PC-9 (cell line): ENCODE measurements around the gene ERCC5. TPM values are rescaled to one million over a fixed set of nuclear protein-coding genes. Genes with fewer than 3 reads are reported as not detected.

Source experiments
- BruUV-seq: library from RNA; stranded (reverse); fragments of 400-500 nt; replicated peaks from 2 replicates; lab custom pipeline; 2021; lab: Mats Ljungman, UMichigan
- CTCF ChIA-PET: fragments of 300-600 bp; sonication (Branson Sonifier 250); formaldehyde crosslinking; loops from one replicate; lab custom pipeline; 2022; ENCODE audit warnings: antibody characterized with exemption; lab: Charles Lee
- POLR2A ChIA-PET: fragments of 300-600 bp; sonication (Branson Sonifier 250); formaldehyde crosslinking; loops from one replicate; lab custom pipeline; 2022; ENCODE audit warnings: antibody characterized with exemption; ENCODE audit not compliant: unreplicated experiment; lab: Charles Lee
- DNase-seq, 2 experiments: peaks; one replicate each; pipeline versions ENCODE4 v3.0.0 to v3.0.0-alpha.2; 2015 to 2022; ENCODE audit warnings: mixed read lengths in 1 of 2
- H2AFZ ChIP-seq: fragments of 200-600 bp; sonication (generic); 2 replicates; pipeline ENCODE4 v1.8.1; 2017; ENCODE audit warnings: antibody characterized with exemption
- H3F3A ChIP-seq: fragments of 200-600 bp; sonication (generic); 2 replicates; pipeline ENCODE4 v1.8.1; 2017; ENCODE audit warnings: antibody characterized with exemption, mild to moderate bottlenecking, low read depth; ENCODE audit not compliant: insufficient read depth
- H3K27ac ChIP-seq: fragments of 200-600 bp; sonication (generic); 2 replicates; pipeline ENCODE4 v1.6.1; 2016; ENCODE audit warnings: mixed run types
- H3K27me3 ChIP-seq: fragments of 200-600 bp; sonication (generic); 2 replicates; pipeline ENCODE4 v1.6.1; 2016; ENCODE audit warnings: low read depth, mixed run types; ENCODE audit not compliant: insufficient read depth
- H3K36me3 ChIP-seq: fragments of 200-600 bp; sonication (generic); 2 replicates; pipeline ENCODE4 v1.6.1; 2016; ENCODE audit warnings: low read depth, mixed run types
- H3K4me1 ChIP-seq: fragments of 200-600 bp; sonication (generic); replicated peaks from 2 replicates; pipeline ENCODE4 v1.6.1; 2016; ENCODE audit warnings: mixed run types; ENCODE audit not compliant: insufficient read depth
- H3K4me2 ChIP-seq: fragments of 200-600 bp; sonication (generic); 2 replicates; pipeline ENCODE4 v1.6.1; 2017; ENCODE audit warnings: mixed run types
- H3K4me3 ChIP-seq: fragments of 200-600 bp; sonication (generic); 2 replicates; pipeline ENCODE4 v1.6.1; 2016; ENCODE audit warnings: mixed run types
- H3K79me2 ChIP-seq: fragments of 200-600 bp; sonication (generic); 2 replicates; pipeline ENCODE4 v1.6.1; 2017; ENCODE audit warnings: low read depth, mixed run types
- H3K9me2 ChIP-seq: fragments of 200-600 bp; sonication (generic); 2 replicates; pipeline ENCODE4 v1.8.1; 2017; ENCODE audit warnings: mild to moderate bottlenecking; ENCODE audit not compliant: insufficient read depth
- H3K9me3 ChIP-seq: fragments of 200-600 bp; sonication (generic); 2 replicates; pipeline ENCODE4 v1.8.1; 2016; ENCODE audit warnings: low read depth; ENCODE audit not compliant: insufficient read depth
- H4K20me1 ChIP-seq: fragments of 200-600 bp; sonication (generic); 2 replicates; pipeline ENCODE4 v1.8.1; 2017; ENCODE audit not compliant: insufficient read depth
- EZH2 ChIP-seq: fragments of 200-600 bp; sonication (generic); IDR thresholded peaks from 2 replicates; pipeline ENCODE4 v1.8.0; 2017; ENCODE audit warnings: antibody characterized with exemption, low read depth
- intact Hi-C: fragments of 100-400 bp; cut with micrococcal nuclease; formaldehyde crosslinking; loops from one replicate; pipeline ENCODE4 v1.10.0; 2022; ENCODE audit not compliant: unreplicated experiment
- total RNA-seq: library from RNA; stranded (reverse); gene quantifications from 2 replicates; pipeline ENCODE4 v1.2.3, GENCODE V29; 2021
- TF ChIP-seq, protein P1 (sequence below): fragments of 200-600 bp; sonication (generic); conservative IDR thresholded peaks from 2 replicates; pipeline ENCODE4 v1.6.1; 2017; ENCODE audit warnings: mixed run types, antibody characterized with exemption, mild to moderate bottlenecking, moderate library complexity

The ERCC5 gene
- total RNA-seq, 1 experiment from 2014 or later, result 33.9 TPM

DNA sequence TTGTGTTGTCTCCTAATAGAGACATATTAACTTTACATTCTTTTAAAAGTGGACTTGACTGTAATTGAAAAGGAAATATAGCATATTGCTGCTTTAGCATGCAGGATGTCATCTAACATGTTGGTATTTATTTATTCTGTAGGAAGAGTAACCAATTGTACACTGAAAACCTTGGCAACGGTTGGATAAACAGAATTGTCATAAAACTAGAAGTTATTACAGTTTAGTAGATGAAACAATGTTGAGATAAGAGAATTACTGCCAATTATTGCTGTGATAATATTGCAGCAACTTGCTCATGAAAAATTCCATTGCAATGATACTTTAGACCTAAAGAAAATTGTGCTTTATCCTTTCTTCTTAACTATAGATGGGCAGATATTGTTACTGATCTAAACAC lies 7.6 kb upstream of the ERCC5 start:
- Histone ChIP-seq H3K9me3 (no peaks in the 10 kb centered on the region), H3K4me2 (no peak overlapping the region), H3K36me3 (no peaks in the 10 kb centered on the region), H3K79me2 (no peaks in the 10 kb centered on the region), H3K27ac (no peak overlapping the region), H3K9me2 (no peaks in the 10 kb centered on the region), H3K4me1 (no peaks in the 10 kb centered on the region), H3F3A (no peaks in the 10 kb centered on the region), H3K27me3 (no peaks in the 10 kb centered on the region), H3K4me3 (no peak overlapping the region), H4K20me1 (no peaks in the 10 kb centered on the region), H2AFZ (no peak overlapping the region)
- TF ChIP-seq EZH2, result no peak
- TF ChIP-seq, protein P1, sequence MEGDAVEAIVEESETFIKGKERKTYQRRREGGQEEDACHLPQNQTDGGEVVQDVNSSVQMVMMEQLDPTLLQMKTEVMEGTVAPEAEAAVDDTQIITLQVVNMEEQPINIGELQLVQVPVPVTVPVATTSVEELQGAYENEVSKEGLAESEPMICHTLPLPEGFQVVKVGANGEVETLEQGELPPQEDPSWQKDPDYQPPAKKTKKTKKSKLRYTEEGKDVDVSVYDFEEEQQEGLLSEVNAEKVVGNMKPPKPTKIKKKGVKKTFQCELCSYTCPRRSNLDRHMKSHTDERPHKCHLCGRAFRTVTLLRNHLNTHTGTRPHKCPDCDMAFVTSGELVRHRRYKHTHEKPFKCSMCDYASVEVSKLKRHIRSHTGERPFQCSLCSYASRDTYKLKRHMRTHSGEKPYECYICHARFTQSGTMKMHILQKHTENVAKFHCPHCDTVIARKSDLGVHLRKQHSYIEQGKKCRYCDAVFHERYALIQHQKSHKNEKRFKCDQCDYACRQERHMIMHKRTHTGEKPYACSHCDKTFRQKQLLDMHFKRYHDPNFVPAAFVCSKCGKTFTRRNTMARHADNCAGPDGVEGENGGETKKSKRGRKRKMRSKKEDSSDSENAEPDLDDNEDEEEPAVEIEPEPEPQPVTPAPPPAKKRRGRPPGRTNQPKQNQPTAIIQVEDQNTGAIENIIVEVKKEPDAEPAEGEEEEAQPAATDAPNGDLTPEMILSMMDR, result no peak
- DNase-seq, result no peak
- BruUV-seq, result no TSS peak
- intact Hi-C loops, result no loop called here
- POLR2A ChIA-PET, result no interaction called here
- CTCF ChIA-PET, result no interaction called here

DNA sequence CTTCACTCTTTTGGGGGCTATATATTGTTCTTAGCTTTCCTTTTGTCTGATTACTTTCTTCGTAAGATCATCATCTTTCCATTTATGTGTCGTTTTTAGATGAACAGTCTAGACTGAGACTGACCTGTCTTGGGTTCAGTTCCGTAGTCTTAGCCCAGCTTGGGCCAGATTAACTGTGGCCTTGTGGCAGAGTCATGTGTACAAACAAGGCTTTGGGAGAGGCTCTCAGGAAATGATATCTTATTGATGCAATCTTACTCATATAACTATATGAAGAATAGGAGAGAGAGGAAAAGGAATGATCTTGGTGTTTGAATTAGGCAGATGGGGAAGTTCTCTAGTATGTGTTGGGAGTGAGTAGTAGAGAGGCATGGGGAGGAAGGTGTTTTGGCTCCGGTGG lies 6.8 kb upstream of the ERCC5 start:
- Histone ChIP-seq H2AFZ (no peak overlapping the region), H3K36me3 (no peaks in the 10 kb centered on the region), H3K9me2 (no peaks in the 10 kb centered on the region), H3F3A (no peaks in the 10 kb centered on the region), H3K27ac (no peak overlapping the region), H3K9me3 (no peaks in the 10 kb centered on the region), H3K4me2 (no peak overlapping the region), H3K4me1 (no peaks in the 10 kb centered on the region), H4K20me1 (no peaks in the 10 kb centered on the region), H3K27me3 (no peaks in the 10 kb centered on the region), H3K79me2 (no peaks in the 10 kb centered on the region), H3K4me3 (no peak overlapping the region)
- no TSS peak for BruUV-seq
- ChIA-PET CTCF (no interaction called here), POLR2A (no interaction called here)
- intact Hi-C loops, result no loop called here
- DNase-seq, result no peak
- TF ChIP-seq EZH2, result no peak
- TF ChIP-seq, protein P1, result no peak

DNA sequence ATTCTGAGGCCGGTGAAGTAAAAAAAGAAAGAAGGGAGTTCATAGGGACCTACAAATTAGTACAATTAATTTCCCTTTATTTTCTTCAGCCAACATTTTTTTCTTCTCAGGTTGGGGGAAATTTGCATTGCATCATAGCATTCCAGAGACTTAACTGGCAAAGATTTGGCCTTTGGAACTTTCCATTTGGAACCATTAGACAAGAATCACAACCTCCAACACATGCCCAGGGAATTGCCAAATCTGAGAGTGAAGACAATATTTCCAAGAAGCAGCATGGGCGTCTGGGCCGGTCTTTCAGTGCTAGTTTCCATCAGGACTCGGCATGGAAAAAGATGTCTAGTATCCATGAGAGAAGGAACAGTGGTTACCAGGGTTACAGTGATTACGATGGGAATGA lies 6.4 kb upstream of the ERCC5 start:
- intact Hi-C loops, result no loop called here
- no peaks in the 10 kb centered on the region for H3K79me2 ChIP-seq
- H3K9me3 ChIP-seq, result no peaks in the 10 kb centered on the region
- H3K36me3 ChIP-seq, result no peaks in the 10 kb centered on the region
- no peaks in the 10 kb centered on the region; the same call in 1 of the 2 replicates for H3K4me1 ChIP-seq
- CTCF ChIA-PET, result no interaction called here
- POLR2A ChIA-PET, result no interaction called here
- H3K27ac ChIP-seq, result no peak overlapping the region
- no TSS peak for BruUV-seq
- H4K20me1 ChIP-seq, result no peaks in the 10 kb centered on the region
- no peak overlapping the region for H3K4me2 ChIP-seq
- H3K4me3 ChIP-seq, result no peak overlapping the region
- H3F3A ChIP-seq, result no peaks in the 10 kb centered on the region
- H3K27me3 ChIP-seq, result no peaks in the 10 kb centered on the region
- no peak overlapping the region for H2AFZ ChIP-seq
- H3K9me2 ChIP-seq, result no peaks in the 10 kb centered on the region
- no peak for TF ChIP-seq EZH2
- TF ChIP-seq, protein P1, result no peak
- DNase-seq, result no peak
